ENCODE results near the gene ZNF524.

ZNF524 gene

GRCh38 chr19:55578031-55578760, 21.9 kb upstream of the ZNF524 start:
- in situ Hi-C loops (cut with MboI; ENCODE audit: low pct_unique_long_range_greater_than_20kb, low sequenced_read_pairs, unreplicated experiment), result no loop called here
- TF ChIP-seq, protein P1, sequence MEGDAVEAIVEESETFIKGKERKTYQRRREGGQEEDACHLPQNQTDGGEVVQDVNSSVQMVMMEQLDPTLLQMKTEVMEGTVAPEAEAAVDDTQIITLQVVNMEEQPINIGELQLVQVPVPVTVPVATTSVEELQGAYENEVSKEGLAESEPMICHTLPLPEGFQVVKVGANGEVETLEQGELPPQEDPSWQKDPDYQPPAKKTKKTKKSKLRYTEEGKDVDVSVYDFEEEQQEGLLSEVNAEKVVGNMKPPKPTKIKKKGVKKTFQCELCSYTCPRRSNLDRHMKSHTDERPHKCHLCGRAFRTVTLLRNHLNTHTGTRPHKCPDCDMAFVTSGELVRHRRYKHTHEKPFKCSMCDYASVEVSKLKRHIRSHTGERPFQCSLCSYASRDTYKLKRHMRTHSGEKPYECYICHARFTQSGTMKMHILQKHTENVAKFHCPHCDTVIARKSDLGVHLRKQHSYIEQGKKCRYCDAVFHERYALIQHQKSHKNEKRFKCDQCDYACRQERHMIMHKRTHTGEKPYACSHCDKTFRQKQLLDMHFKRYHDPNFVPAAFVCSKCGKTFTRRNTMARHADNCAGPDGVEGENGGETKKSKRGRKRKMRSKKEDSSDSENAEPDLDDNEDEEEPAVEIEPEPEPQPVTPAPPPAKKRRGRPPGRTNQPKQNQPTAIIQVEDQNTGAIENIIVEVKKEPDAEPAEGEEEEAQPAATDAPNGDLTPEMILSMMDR (IDR thresholded peaks at IDR 0.05; ENCODE audit: extremely low read depth, insufficient read depth, missing control alignments), result no peak
- no peak for DNase-seq (ENCODE audit: low spot score)

DNA sequence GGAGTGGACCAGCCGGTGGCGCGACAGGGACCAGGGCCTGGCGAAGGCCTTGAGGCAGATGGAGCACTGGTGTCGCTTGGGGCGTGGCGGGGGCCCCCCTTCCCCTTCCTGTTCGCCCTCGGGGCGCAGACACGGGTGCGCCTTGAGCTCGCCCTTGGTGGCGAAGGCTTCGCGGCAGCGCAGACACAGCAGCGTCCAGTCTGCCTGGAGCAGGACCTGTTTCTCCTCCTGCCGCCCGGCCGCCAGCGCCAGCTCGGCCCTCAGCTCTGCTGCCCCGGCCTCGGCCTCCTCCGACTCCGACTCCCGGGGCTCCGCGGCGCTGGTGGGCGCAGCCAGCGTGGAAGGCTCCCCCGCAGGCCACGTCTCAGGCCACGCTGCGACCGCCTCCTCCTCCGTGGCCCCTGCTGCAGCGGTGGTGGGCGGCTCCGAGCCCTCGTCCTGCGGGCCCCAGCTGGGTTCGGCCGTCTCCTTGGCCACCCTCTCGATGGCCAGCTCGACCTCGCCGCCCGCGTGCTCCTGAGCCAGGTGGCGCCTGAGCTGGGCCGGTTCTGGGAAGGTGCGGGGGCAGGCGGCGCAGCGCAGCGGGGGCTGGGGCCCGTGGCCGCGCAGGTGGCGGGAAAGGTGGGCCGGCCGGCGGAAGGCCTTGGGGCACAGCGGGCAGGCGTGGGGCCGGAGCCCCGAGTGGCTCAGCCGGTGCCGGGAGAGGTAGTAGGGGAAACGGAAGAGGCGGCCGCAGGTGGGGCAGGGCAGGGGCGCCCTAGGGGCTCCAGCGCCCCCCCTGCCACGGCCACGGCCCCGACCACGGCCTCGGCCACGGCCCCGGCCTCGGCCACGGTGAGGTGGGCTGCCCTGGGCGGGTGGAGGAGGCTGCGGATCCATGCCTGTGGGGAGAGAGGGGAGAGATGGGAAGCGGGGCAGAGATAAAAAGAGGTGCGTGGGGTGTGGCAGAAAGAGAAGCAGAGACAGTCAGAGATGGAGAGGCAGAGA, 21.0 kb upstream of the ZNF524 start:
- TF ChIP-seq, protein P1 (IDR thresholded peaks at IDR 0.05; ENCODE audit: extremely low read depth, insufficient read depth, missing control alignments), result no peak
- no peak for DNase-seq (ENCODE audit: low spot score)
- in situ Hi-C loops (cut with MboI; ENCODE audit: low pct_unique_long_range_greater_than_20kb, low sequenced_read_pairs, unreplicated experiment), result no loop called here

- in situ Hi-C loops (cut with MboI; ENCODE audit: low pct_unique_long_range_greater_than_20kb, low sequenced_read_pairs, unreplicated experiment), result no loop called here
- TF ChIP-seq, protein P1 (IDR thresholded peaks at IDR 0.05; ENCODE audit: extremely low read depth, insufficient read depth, missing control alignments), result no peak
- peak; percentile 70 for DNase-seq (ENCODE audit: low spot score)
Measured at GRCh38 chr19:55579766-55580621, 20.1 kb upstream of the ZNF524 start.

GRCh38 chr19:55580628-55581144, 19.4 kb upstream of the ZNF524 start, which contains the start of gene ZNF579:
Gene ZNF579, minus strand, starts transcription at chr19:55580848. Its CDS starts 1,209 bp downstream, at chr19:55579639.
- TF ChIP-seq, protein P1 (IDR thresholded peaks at IDR 0.05; ENCODE audit: extremely low read depth, insufficient read depth, missing control alignments), result no peak
- in situ Hi-C loops (cut with MboI; ENCODE audit: low pct_unique_long_range_greater_than_20kb, low sequenced_read_pairs, unreplicated experiment), result no loop called here
- DNase-seq (ENCODE audit: low spot score), result peak; percentile 87

- in situ Hi-C loops (cut with MboI; ENCODE audit: low pct_unique_long_range_greater_than_20kb, low sequenced_read_pairs, unreplicated experiment), result no loop called here
- TF ChIP-seq, protein P1 (IDR thresholded peaks at IDR 0.05; ENCODE audit: extremely low read depth, insufficient read depth, missing control alignments), result no peak
- DNase-seq (ENCODE audit: low spot score), result no peak
Measured at GRCh38 chr19:55581145-55581822, 18.8 kb upstream of the ZNF524 start.

Measured in GM13977 (cell line).